K562 (cell line): ENCODE results near the gene CLIP2. TPM values are rescaled to one million over a fixed set of nuclear protein-coding genes. Genes with fewer than 3 reads are reported as not detected.

Experiments
- ATAC-seq: fragments of 200-7000 bp; cut with Tn5 transposase; 3 replicates; pipeline ENCODE4 v1.9.1; 2020; ENCODE audit warnings: moderate library complexity
- BruUV-seq: library from RNA; stranded (reverse); fragments of 400-500 nt; replicated peaks from 2 replicates; lab custom pipeline; 2021; lab: Mats Ljungman, UMichigan
- CTCF ChIA-PET: fragments of 300-600 bp; formaldehyde crosslinking; extraction: SDS; loops from one replicate; lab custom pipeline; 2021; ENCODE audit warnings: low intra/inter-chr PET ratio; lab: Yijun Ruan, JAX
- POLR2A ChIA-PET: fragments of 300-600, 350-650 bp; sonication (Branson Sonifier 250); formaldehyde crosslinking; extraction: SDS; loops from one replicate; lab custom pipeline; 2021; ENCODE audit warnings: antibody characterized with exemption, inconsistent platforms; lab: Yijun Ruan, JAX
- DNase-seq, 4 experiments: peaks; one replicate each; pipeline versions ENCODE4 v3.0.0 to v3.0.0-alpha.2; 2011 to 2018; ENCODE audit warnings: low spot score in 3 of 4, mixed read lengths in 3 of 4; ENCODE audit errors: extremely low read depth in 1 of 4
- FAIRE-seq: peaks from 2 replicates; lab custom pipeline; 2011; peaks lifted over from hg19 to GRCh38; lab: Jason Lieb, UNC
- H2AFZ ChIP-seq: 2 replicates; pipeline ENCODE4 v1.6.0; 2011; ENCODE audit warnings: low read depth, low read length, control low read depth, inconsistent platforms
- H3K27ac ChIP-seq: fragments of 200-600 bp; 3 replicates; pipeline ENCODE4 v1.8.0; 2011; ENCODE audit warnings: low read depth, mild to moderate bottlenecking, control low read depth, inconsistent platforms, low read length, moderate library complexity, mixed read lengths; ENCODE audit errors: extremely low read depth
- H3K27me3 ChIP-seq, 2 experiments: fragments of 300-600 bp in 1 of 2; 2 replicates in 1 of 2; 3 replicates in 1 of 2; pipeline versions ENCODE4 v1.6.0 to v1.8.0; 2011; ENCODE audit warnings: inconsistent platforms in 2 of 2, low read length in 2 of 2, mild to moderate bottlenecking in 1 of 2, mixed read lengths in 1 of 2, moderate library complexity in 1 of 2; ENCODE audit not compliant: control insufficient read depth in 2 of 2, insufficient read depth in 2 of 2
- H3K36me3 ChIP-seq: fragments of 300-600 bp; 3 replicates; pipeline ENCODE4 v1.8.0; 2011; ENCODE audit warnings: mild to moderate bottlenecking, low read length, inconsistent platforms; ENCODE audit not compliant: control insufficient read depth, insufficient read depth
- H3K4me1 ChIP-seq, 2 experiments: fragments of 200-600 bp in 1 of 2; replicated peaks in 1 of 2; 2 replicates in 1 of 2; 3 replicates in 1 of 2; pipeline versions ENCODE4 v1.5.1 to v1.8.0; 2011; ENCODE audit warnings: inconsistent platforms in 2 of 2, low read length in 2 of 2, mild to moderate bottlenecking in 1 of 2, mixed read lengths in 1 of 2, moderate library complexity in 1 of 2; ENCODE audit not compliant: control insufficient read depth in 2 of 2, insufficient read depth in 2 of 2
- H3K4me2 ChIP-seq: 2 replicates; pipeline ENCODE4 v1.6.1; 2011; ENCODE audit warnings: low read length, control low read depth, inconsistent platforms, mixed read lengths; ENCODE audit not compliant: insufficient read depth
- H3K4me3 ChIP-seq: fragments of 200-600 bp; sonication (generic), shearing (Covaris generic); 2 replicates; pipeline ENCODE4 v1.5.1; 2016; ENCODE audit warnings: control low read depth, inconsistent platforms
- H3K79me2 ChIP-seq: fragments of 200-600 bp; 3 replicates; pipeline ENCODE4 v1.8.0; 2011; ENCODE audit warnings: low read length, inconsistent platforms; ENCODE audit not compliant: control insufficient read depth, insufficient read depth
- H3K9ac ChIP-seq, 2 experiments: 2 replicates each; pipeline versions ENCODE4 v1.6.0 to v1.6.1; 2011; ENCODE audit warnings: low read depth in 2 of 2, low read length in 2 of 2, control low read depth in 1 of 2, inconsistent platforms in 1 of 2, mild to moderate bottlenecking in 1 of 2, mixed read lengths in 1 of 2; ENCODE audit not compliant: insufficient read depth in 1 of 2
- H3K9me1 ChIP-seq: one replicate; pipeline ENCODE4 v1.6.0; 2011; ENCODE audit warnings: inconsistent platforms, mild to moderate bottlenecking, low read length, moderate library complexity; ENCODE audit not compliant: control insufficient read depth, insufficient read depth
- H3K9me3 ChIP-seq: replicated peaks from 2 replicates; pipeline ENCODE4 v1.5.1; 2011; ENCODE audit warnings: low read depth, low read length, inconsistent platforms; ENCODE audit not compliant: control insufficient read depth, insufficient read depth
- H4K20me1 ChIP-seq: replicated peaks from 2 replicates; pipeline ENCODE4 v1.6.1; 2011; ENCODE audit warnings: low read length, inconsistent platforms, mixed read lengths; ENCODE audit not compliant: control insufficient read depth, insufficient read depth
- ARID4B ChIP-seq: sonication (generic); formaldehyde crosslinking; IDR thresholded peaks from 2 replicates; pipeline ENCODE4 v1.8.0; 2022; ENCODE audit warnings: mild to moderate bottlenecking, missing genetic modification reagents
- BCOR ChIP-seq: fragments of 450-650 bp; IDR thresholded peaks from 2 replicates; pipeline ENCODE4 v1.6.1; 2016
- GTF2A2 ChIP-seq: IDR thresholded peaks from 2 replicates; pipeline ENCODE4 v1.6.1; 2016; ENCODE audit warnings: mild to moderate bottlenecking, missing genetic modification characterization, missing compliant biosample characterization
- HLTF ChIP-seq: fragments of 450-650 bp; IDR thresholded peaks from 2 replicates; pipeline ENCODE4 v1.6.1; 2016
- NR3C1 ChIP-seq: sonication (generic); formaldehyde crosslinking; IDR thresholded peaks from 2 replicates; pipeline ENCODE4 v1.8.1; 2022; ENCODE audit warnings: missing genetic modification reagents
- PML ChIP-seq: IDR thresholded peaks from 2 replicates; pipeline ENCODE4 v1.6.1; 2012; ENCODE audit warnings: low read length, inconsistent platforms
- POLR2A ChIP-seq: fragments of 450-650 bp; conservative IDR thresholded peaks from 2 replicates; pipeline ENCODE4 v1.6.1; 2016
- RBM25 ChIP-seq: fragments of 200-400 bp; formaldehyde crosslinking; IDR thresholded peaks from 2 replicates; pipeline ENCODE4 v1.6.1; 2018; ENCODE audit warnings: low read length, low read depth, moderate library complexity; ENCODE audit not compliant: severe bottlenecking
- RBM39 ChIP-seq: fragments of 200-400 bp; formaldehyde crosslinking; optimal IDR thresholded peaks from 2 replicates; pipeline ENCODE3; 2018; ENCODE audit warnings: low read depth, low read length
- SMARCC2 ChIP-seq: fragments of 450-650 bp; IDR thresholded peaks from 2 replicates; pipeline ENCODE4 v1.6.1; 2017; ENCODE audit warnings: antibody characterized with exemption, moderate library complexity, mild to moderate bottlenecking, low read depth
- SRSF1 ChIP-seq: fragments of 200-400 bp; formaldehyde crosslinking; IDR thresholded peaks from 2 replicates; pipeline ENCODE4 v1.6.1; 2017; ENCODE audit warnings: mild to moderate bottlenecking, low read depth, low read length, moderate library complexity
- SRSF9 ChIP-seq: fragments of 200-400 bp; formaldehyde crosslinking; IDR thresholded peaks from 2 replicates; pipeline ENCODE4 v1.6.1; 2017; ENCODE audit warnings: low read depth, low read length, borderline replicate concordance
- WGBS: fragments of 100-300 bp; shearing (Covaris generic); methylation state at CpG from one replicate; pipeline ENCODE4 v1.1.6; 2016; ENCODE audit warnings: low coverage, mixed read lengths; ENCODE audit not compliant: insufficient coverage; ENCODE audit errors: missing lambda C conversion rate; 5-methylcytosine and 5-hydroxymethylcytosine counted together
- in situ Hi-C: fragments of 300-500 bp; cut with MboI; formaldehyde crosslinking; loops from 4 replicates; pipeline ENCODE4 v1.15.0; 2018; ENCODE audit warnings: inconsistent platforms, mixed read lengths
- intact Hi-C: fragments of 100-400 bp; cut with micrococcal nuclease; formaldehyde crosslinking; loops from 2 replicates; pipeline ENCODE4 v1.14.2; 2022
- polyA plus RNA-seq, 8 experiments: library from polyadenylated mRNA; depleted of rRNA in 4 of 8; stranded (reverse) in 5 of 8; unstranded in 3 of 8; fragments of >200 nt; fragmentation: Nextera tagmentation in 2 of 8; fragmentation: Illumina TruSeq in 1 of 8; extraction: Ambion mirVana in 2 of 8; extraction: Trizol in 1 of 8; gene quantifications; 2 replicates each; pipeline versions ENCODE4 v1.2.1 to v1.2.3, GENCODE V29; 2011 to 2014; ENCODE audit warnings: inconsistent platforms in 1 of 8, missing spikeins in 1 of 8
- total RNA-seq, 7 experiments: library from RNA; depleted of rRNA in 6 of 7; stranded (reverse); fragments of >200 nt in 6 of 7; fragmentation: Illumina TruSeq in 2 of 7; extraction: Trizol in 2 of 7; gene quantifications; 2 replicates each; pipeline versions ENCODE4 v1.2.1 to v1.2.3, GENCODE V29; 2011 to 2021; ENCODE audit warnings: low replicate concordance in 1 of 7
- TF ChIP-seq, protein P1 (sequence below), 2 experiments: fragments of 450-650 bp; IDR thresholded peaks; 2 replicates each; pipeline ENCODE4 v1.6.1; 2016
- TF ChIP-seq, protein P2 (sequence below): fragments of 250-450 bp; sonication (Bioruptor Pico); IDR thresholded peaks from 2 replicates; pipeline ENCODE4 v1.8.0; 2022; ENCODE audit warnings: inconsistent platforms
- TF ChIP-seq, protein P3 (sequence below): fragments of 450-650 bp; formaldehyde crosslinking; IDR thresholded peaks from 2 replicates; pipeline ENCODE4 v1.4.0; 2022; ENCODE audit warnings: missing genetic modification characterization

Gene CLIP2
- total and polyA plus RNA-seq, 9 of the 15 experiments (the other 6 are each of a cell fraction or from before 2014, with no cell fraction given): 0.07 to 5.4 (median 2.1) TPM

- H3K27me3 ChIP-seq: no peaks in the 10 kb centered on the region
- no peaks in the 10 kb centered on the region for H3K79me2 ChIP-seq
- no peak overlapping the region for H3K27ac ChIP-seq
- no peak overlapping the region for H3K9ac ChIP-seq
- no peak overlapping the region for H3K4me3 ChIP-seq
- no peaks in the 10 kb centered on the region for H3K9me1 ChIP-seq
- ChIA-PET POLR2A (interaction anchor here (0.8 kb wide), 1 partner anchor 9 kb away, joined by 3 read pairs; no protein-coding TSS in a partner anchor), CTCF (interaction anchor here (1.1 to 4.9 kb wide), 2 partner anchors 189 to 191 kb away, joined by 3 to 51 read pairs; no protein-coding TSS in a partner anchor)
- H3K36me3 ChIP-seq: no peaks in the 10 kb centered on the region
- intact Hi-C loops: no loop called here
- ATAC-seq (no peak), DNase-seq (no peak), FAIRE-seq (no peak)
- H4K20me1 ChIP-seq: no peaks in the 10 kb centered on the region
- H2AFZ ChIP-seq: no peak overlapping the region
- no TSS peak for BruUV-seq
- no peak overlapping the region for H3K4me2 ChIP-seq
- no peaks in the 10 kb centered on the region for H3K9me3 ChIP-seq
- WGBS: 4% methylated on average over 4 of the region's 4 CpGs
- in situ Hi-C loops: no loop called here
- peaks cover 2 to 7% of the 10 kb centered on the region in 2 experiments; a peak in 3 of 5 replicates for H3K4me1 ChIP-seq
- no peak for TF ChIP-seq RBM39
- TF ChIP-seq, protein P1, sequence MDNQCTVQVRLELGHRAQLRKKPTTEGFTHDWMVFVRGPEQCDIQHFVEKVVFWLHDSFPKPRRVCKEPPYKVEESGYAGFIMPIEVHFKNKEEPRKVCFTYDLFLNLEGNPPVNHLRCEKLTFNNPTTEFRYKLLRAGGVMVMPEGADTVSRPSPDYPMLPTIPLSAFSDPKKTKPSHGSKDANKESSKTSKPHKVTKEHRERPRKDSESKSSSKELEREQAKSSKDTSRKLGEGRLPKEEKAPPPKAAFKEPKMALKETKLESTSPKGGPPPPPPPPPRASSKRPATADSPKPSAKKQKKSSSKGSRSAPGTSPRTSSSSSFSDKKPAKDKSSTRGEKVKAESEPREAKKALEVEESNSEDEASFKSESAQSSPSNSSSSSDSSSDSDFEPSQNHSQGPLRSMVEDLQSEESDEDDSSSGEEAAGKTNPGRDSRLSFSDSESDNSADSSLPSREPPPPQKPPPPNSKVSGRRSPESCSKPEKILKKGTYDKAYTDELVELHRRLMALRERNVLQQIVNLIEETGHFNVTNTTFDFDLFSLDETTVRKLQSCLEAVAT (IDR thresholded peaks at IDR 0.05): peak in 1 of 2 experiments; percentile 69; a peak in 1 of 4 replicates
- no peak for TF ChIP-seq GTF2A2 (tag)
- peak; percentile 88 for TF ChIP-seq RBM25
- peak; percentile 86 for TF ChIP-seq HLTF
- no peak for TF ChIP-seq NR3C1 (CRISPR knock-in tag)
- TF ChIP-seq PML: no peak
- no peak for TF ChIP-seq SMARCC2
- TF ChIP-seq SRSF9: no peak
- TF ChIP-seq ARID4B (CRISPR knock-in tag): no peak
- TF ChIP-seq POLR2A: no peak
- TF ChIP-seq, protein P2, sequence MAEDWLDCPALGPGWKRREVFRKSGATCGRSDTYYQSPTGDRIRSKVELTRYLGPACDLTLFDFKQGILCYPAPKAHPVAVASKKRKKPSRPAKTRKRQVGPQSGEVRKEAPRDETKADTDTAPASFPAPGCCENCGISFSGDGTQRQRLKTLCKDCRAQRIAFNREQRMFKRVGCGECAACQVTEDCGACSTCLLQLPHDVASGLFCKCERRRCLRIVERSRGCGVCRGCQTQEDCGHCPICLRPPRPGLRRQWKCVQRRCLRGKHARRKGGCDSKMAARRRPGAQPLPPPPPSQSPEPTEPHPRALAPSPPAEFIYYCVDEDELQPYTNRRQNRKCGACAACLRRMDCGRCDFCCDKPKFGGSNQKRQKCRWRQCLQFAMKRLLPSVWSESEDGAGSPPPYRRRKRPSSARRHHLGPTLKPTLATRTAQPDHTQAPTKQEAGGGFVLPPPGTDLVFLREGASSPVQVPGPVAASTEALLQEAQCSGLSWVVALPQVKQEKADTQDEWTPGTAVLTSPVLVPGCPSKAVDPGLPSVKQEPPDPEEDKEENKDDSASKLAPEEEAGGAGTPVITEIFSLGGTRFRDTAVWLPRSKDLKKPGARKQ (CRISPR knock-in tag): no peak
- TF ChIP-seq BCOR: peak; percentile 34; the same call in 1 of the 2 replicates
- no peak for TF ChIP-seq SRSF1
- TF ChIP-seq, protein P3, sequence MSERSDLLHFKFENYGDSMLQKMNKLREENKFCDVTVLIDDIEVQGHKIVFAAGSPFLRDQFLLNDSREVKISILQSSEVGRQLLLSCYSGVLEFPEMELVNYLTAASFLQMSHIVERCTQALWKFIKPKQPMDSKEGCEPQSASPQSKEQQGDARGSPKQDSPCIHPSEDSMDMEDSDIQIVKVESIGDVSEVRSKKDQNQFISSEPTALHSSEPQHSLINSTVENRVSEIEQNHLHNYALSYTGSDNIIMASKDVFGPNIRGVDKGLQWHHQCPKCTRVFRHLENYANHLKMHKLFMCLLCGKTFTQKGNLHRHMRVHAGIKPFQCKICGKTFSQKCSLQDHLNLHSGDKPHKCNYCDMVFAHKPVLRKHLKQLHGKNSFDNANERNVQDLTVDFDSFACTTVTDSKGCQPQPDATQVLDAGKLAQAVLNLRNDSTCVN (CRISPR knock-in tag): no peak
These were observed 106.6 kb downstream of the CLIP2 start for GRCh38 chr7:74395745-74396311.
